Panc1 (cell line): ENCODE measurements around the gene OOSP4A. TPM values are rescaled to one million over a fixed set of nuclear protein-coding genes. Genes with fewer than 3 reads are reported as not detected.

Experiments
- ATAC-seq: fragments of 200-7000 bp; cut with Tn5 transposase; 2 replicates; pipeline ENCODE4 v1.9.1; 2020; ENCODE audit warnings: mild to moderate bottlenecking, moderate library complexity
- BruUV-seq: library from RNA; stranded (reverse); fragments of 400-500 nt; replicated peaks from 2 replicates; lab custom pipeline; 2021; lab: Mats Ljungman, UMichigan
- CTCF ChIA-PET: fragments of 300-600 bp; sonication (Branson Sonifier 250); formaldehyde crosslinking; loops from one replicate; lab custom pipeline; 2022; ENCODE audit warnings: antibody characterized with exemption; lab: Charles Lee
- POLR2A ChIA-PET: fragments of 300-600 bp; sonication (Branson Sonifier 250); formaldehyde crosslinking; loops from one replicate; lab custom pipeline; 2022; ENCODE audit warnings: antibody characterized with exemption; lab: Charles Lee
- DNase-seq: peaks from one replicate; pipeline ENCODE4 v3.0.0-alpha.2; 2010; ENCODE audit warnings: low read depth, low spot score
- H3K27ac ChIP-seq: 2 replicates; pipeline ENCODE4 v1.5.1; 2011; ENCODE audit warnings: mild to moderate bottlenecking, low read length, inconsistent platforms
- H3K27me3 ChIP-seq: fragments of 200-500 bp; sonication (Bioruptor generic); 2 replicates; pipeline ENCODE4 v1.6.0; 2014; ENCODE audit warnings: low read length, inconsistent platforms; ENCODE audit not compliant: control insufficient read depth, insufficient read depth
- H3K36me3 ChIP-seq: fragments of 200-500 bp; sonication (Bioruptor generic); 2 replicates; pipeline ENCODE4 v1.5.1; 2014; ENCODE audit warnings: inconsistent platforms, mild to moderate bottlenecking, low read length, moderate library complexity; ENCODE audit not compliant: control insufficient read depth, insufficient read depth
- H3K4me1 ChIP-seq: 2 replicates; pipeline ENCODE4 v1.5.1; 2011; ENCODE audit warnings: inconsistent platforms, mild to moderate bottlenecking, low read length, moderate library complexity; ENCODE audit not compliant: control insufficient read depth, insufficient read depth
- H3K4me3 ChIP-seq, 2 experiments: 2 replicates each; pipeline ENCODE4 v1.5.1; 2011 to 2012; ENCODE audit warnings: low read depth in 2 of 2, low read length in 2 of 2, mild to moderate bottlenecking in 2 of 2, inconsistent platforms in 1 of 2, moderate library complexity in 1 of 2
- H3K9me3 ChIP-seq: fragments of 200-500 bp; sonication (Bioruptor generic); 2 replicates; pipeline ENCODE4 v1.5.1; 2014; ENCODE audit warnings: low read depth, mild to moderate bottlenecking, inconsistent platforms, low read length, moderate library complexity; ENCODE audit not compliant: control insufficient read depth, insufficient read depth
- CTCF ChIP-seq: fragments of 450-650 bp; IDR thresholded peaks from 2 replicates; pipeline ENCODE4 v1.5.1; 2017; ENCODE audit warnings: mild to moderate bottlenecking
- POLR2AphosphoS5 ChIP-seq: IDR thresholded peaks from 2 replicates; pipeline ENCODE4 v1.6.1; 2012; ENCODE audit warnings: mild to moderate bottlenecking, low read depth, low read length, moderate library complexity
- REST ChIP-seq, 2 experiments: IDR thresholded peaks; 2 replicates each; pipeline ENCODE4 v1.6.1; 2011 to 2012; ENCODE audit warnings: low read depth in 2 of 2, control low read depth in 1 of 2, low read length in 1 of 2, mild to moderate bottlenecking in 1 of 2, moderate library complexity in 1 of 2; ENCODE audit not compliant: insufficient read depth in 1 of 2
- SIN3A ChIP-seq: IDR thresholded peaks from 2 replicates; pipeline ENCODE4 v1.6.1; 2012; ENCODE audit warnings: low read depth, mild to moderate bottlenecking, low read length, moderate library complexity, borderline replicate concordance; ENCODE audit not compliant: insufficient read depth
- TCF7L2 ChIP-seq: IDR thresholded peaks from 2 replicates; pipeline ENCODE4 v1.6.1; 2011; ENCODE audit warnings: mild to moderate bottlenecking, low read depth, low read length, inconsistent platforms
- in situ Hi-C: cut with HindIII; loops from 2 replicates; pipeline ENCODE4 v1.10.0; 2016; ENCODE audit warnings: low sequenced_read_pairs, low pct_unique_long_range_greater_than_20kb
- intact Hi-C: fragments of 100-400 bp; cut with micrococcal nuclease; formaldehyde crosslinking; loops from one replicate; pipeline ENCODE4 v1.10.0; 2022; ENCODE audit not compliant: unreplicated experiment
- total RNA-seq: library from RNA; stranded (reverse); gene quantifications from one replicate; pipeline ENCODE4 v1.2.1, GENCODE V29; 2021; ENCODE audit not compliant: unreplicated experiment

OOSP4A gene
- total RNA-seq, 1 experiment from 2014 or later: not detected

GRCh38 chr11:59938132-59938531, 25.7 kb upstream of the OOSP4A start, which contains the start of gene OOSP1:
Gene OOSP1, plus strand, starts transcription at chr11:59938432. Its CDS starts 23 bp downstream, at chr11:59938455.
- in situ Hi-C loops (no loop called here), intact Hi-C loops (no loop called here)
- DNase-seq (no peak), ATAC-seq (no peak)
- TF ChIP-seq REST (IDR thresholded peaks at IDR 0.05; ENCODE audit: insufficient read depth in 1 of 2, low read depth in 2 of 2, low read length in 1 of 2) (no peak), SIN3A (no peak), POLR2AphosphoS5 (no peak), CTCF (no peak), TCF7L2 (no peak)
- ChIA-PET CTCF (no interaction called here), POLR2A (no interaction called here)
- Histone ChIP-seq H3K4me1 (no peaks in the 10 kb centered on the region), H3K27ac (no peak within 1 kb of the TSS), H3K4me3 (no peak within 1 kb of the TSS), H3K9me3 (no peaks in the 10 kb centered on the region), H3K36me3 (no peaks in the 10 kb centered on the region), H3K27me3 (no peaks in the 10 kb centered on the region)
- no TSS peak for BruUV-seq

DNA sequence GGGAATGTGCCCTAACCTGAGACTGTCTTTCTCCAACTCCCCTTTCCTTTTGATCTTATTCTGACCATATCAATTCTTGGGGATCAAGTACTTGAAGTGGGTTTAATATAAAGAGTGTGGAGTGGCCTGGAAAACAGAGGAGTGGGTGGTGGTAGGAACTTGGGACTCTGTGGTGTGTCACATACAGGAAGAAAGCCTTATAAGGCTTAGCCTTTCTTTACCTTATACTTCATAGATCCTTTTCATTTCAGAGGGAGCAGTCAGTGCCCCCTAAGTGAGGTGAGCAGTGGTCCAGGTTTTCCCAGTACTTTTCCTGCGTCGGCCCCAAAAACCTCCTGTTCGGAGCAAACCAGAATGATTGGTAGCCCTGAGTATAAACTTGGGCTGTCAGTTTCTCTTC, 25.1 kb upstream of the OOSP4A start:
- intact Hi-C loops: no loop called here
- no peaks in the 10 kb centered on the region for H3K27me3 ChIP-seq
- TF ChIP-seq CTCF (no peak), REST (IDR thresholded peaks at IDR 0.05; ENCODE audit: insufficient read depth in 1 of 2, low read depth in 2 of 2, low read length in 1 of 2) (no peak), POLR2AphosphoS5 (no peak), SIN3A (no peak), TCF7L2 (no peak)
- no peaks in the 10 kb centered on the region for H3K36me3 ChIP-seq
- no TSS peak for BruUV-seq
- in situ Hi-C loops: no loop called here
- no peak for DNase-seq
- H3K9me3 ChIP-seq: no peaks in the 10 kb centered on the region
- no peak overlapping the region for H3K4me3 ChIP-seq
- H3K4me1 ChIP-seq: no peaks in the 10 kb centered on the region
- ChIA-PET CTCF (no interaction called here), POLR2A (no interaction called here)
- H3K27ac ChIP-seq: no peak overlapping the region
- ATAC-seq: no peak
